GM21360 (cell line): ENCODE results near the gene IRS1.

ENCODE experiments used
- ATAC-seq: cut with Tn5 transposase; IDR thresholded peaks from one replicate; pipeline ENCODE4 v1.9.1; 2021; ENCODE audit warnings: mild to moderate bottlenecking, moderate library complexity; ENCODE audit not compliant: unreplicated experiment

IRS1 gene

DNA sequence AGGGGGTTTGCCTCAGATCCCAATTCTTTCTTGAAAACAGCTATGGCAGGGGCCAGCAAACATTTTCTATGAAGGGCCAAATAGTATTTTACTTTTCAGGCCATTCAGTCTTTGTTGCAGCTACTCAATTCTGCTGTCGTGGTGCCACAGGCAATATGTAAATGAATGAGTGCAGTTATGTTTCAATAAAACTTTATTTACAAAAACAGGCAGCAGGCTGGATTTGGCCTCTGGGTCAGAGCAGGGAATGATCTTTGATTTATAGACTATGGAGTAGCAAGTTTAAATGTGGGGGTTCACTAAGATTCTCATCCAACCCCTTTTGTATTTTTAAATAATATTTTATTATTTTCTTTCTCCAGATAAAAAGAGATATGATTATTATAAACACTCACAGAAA, 72.4 kb downstream of the IRS1 start:
- no peak for ATAC-seq

DNA sequence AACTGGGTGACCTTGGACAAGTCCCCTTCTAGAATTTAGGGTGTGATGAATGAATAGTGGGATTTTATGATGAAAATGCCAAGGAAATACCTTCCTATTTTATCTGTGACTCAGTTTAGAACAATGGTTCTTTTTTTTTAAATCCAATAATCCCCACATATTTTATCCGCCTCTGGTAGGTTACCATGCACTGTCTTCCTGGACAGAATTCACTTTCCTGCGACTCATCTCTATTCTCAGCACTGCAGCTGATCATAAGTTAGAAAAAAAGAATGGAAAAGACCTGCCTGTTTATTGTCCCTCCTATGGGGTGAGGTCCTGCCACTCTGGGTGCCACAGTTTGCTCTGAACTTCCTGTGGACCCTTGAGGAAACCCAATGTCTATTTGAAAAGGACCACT, 73.1 kb downstream of the IRS1 start:
- no peak for ATAC-seq

DNA sequence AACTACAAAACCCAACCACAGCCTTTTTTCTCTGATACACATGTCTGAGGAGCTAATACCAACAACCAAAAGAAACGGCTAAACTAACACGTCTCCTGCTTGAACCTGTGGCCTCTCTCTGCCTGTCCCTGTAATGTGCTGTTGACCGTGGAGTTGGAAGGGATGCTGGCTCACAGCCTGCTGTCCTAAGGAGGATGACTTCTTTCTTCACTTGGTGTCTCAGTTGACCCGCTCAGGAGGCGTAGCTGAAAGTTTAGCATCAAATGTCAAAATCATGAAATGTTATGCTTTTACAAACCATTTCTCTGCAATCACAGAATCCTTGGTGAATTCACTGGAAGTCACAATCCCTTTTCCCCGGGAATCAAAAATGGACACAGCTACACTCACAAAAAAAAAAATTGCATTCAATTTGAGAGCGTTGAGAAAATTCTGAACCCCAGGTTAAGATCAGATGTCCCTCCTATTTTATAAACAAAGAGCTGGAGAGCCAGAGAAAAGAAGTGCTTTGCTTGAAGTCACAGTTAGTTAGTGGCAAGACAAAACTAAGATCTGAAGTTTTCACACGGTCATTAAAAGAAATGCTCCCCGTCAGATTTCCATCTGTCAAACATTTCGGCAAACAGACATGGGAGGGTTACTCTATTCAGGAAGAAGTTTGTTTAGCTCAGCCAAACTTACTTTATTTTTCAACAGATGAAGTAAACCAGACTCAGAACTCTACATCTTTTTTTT, 74.3 kb downstream of the IRS1 start:
- no peak for ATAC-seq

DNA sequence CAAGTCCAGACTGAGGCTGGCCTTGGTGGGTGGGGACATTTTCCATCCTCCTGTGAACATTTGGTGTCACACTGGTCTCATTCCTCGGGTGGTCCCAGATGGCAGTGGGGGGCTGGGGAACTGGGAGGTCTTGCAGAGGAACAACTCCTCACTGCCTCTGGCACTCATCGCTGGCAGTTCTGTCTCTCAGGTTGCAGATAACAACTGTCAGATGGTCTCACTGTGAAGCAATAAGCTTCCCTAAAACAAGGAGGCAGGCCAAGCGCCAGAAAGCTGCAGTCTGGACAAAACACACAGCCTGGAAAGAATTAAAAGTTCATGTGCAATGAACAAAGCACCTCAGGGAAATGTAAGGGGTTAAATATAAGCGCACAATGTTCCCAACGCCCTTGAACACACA, 78.1 kb downstream of the IRS1 start:
- no peak for ATAC-seq

DNA sequence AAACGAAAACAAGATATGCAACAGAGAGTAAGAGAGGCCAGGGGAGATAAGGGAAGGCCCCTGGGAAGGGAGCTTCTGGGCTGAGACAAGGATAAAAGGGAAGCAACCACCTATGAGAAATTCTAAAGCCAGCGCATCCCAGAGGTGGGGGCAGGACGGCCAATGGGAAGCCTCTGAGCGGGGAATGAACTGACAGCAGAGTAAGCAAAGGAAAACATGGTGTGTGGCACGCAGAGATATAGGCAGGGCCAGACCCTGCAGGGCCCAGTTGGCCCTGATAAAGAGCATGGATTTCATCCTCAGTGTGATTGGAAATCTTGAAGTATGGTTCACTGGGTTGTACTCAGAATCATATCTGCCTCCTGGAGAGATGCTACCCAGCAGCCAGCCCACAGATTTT, 78.7 kb downstream of the IRS1 start:
- no peak for ATAC-seq

DNA sequence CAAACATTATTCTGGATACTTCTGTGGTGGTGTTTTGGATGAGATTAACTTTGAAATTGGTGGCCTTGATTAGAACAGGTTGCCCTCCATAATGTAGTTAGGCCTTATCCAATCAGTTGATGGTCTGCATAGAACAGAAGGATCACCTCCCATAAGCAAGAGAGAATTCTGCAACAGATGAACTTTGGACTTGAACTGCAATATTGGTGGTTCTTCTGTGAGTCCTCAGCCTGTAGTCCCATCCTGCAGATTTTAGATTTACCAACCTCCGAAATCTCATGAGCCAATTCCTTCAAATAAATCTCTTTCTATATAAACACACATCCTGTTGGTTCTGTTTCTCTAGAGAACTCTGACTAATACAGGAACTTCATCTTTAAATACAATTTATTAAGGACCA, 81.9 kb downstream of the IRS1 start:
- ATAC-seq = no peak

DNA sequence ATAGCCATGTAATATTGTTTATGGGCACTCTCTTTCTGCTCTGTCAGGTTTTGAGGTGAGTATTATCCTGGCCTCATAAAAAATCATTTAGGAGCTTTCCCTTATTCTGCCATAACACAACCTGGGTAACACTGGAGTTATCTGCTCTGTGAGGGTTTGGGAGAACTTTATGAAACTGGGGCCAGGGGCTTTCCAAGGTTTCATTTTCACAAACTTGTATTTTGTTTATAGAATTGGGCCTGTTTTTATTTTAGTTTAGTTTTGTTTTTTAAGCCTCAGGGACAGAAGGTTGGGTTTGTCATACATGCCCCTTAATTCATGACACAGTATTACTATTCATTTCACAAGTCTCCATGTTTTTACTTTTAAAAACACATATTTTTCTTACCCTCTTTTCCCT, 83.5 kb downstream of the IRS1 start:
- ATAC-seq = peak; percentile 75

DNA sequence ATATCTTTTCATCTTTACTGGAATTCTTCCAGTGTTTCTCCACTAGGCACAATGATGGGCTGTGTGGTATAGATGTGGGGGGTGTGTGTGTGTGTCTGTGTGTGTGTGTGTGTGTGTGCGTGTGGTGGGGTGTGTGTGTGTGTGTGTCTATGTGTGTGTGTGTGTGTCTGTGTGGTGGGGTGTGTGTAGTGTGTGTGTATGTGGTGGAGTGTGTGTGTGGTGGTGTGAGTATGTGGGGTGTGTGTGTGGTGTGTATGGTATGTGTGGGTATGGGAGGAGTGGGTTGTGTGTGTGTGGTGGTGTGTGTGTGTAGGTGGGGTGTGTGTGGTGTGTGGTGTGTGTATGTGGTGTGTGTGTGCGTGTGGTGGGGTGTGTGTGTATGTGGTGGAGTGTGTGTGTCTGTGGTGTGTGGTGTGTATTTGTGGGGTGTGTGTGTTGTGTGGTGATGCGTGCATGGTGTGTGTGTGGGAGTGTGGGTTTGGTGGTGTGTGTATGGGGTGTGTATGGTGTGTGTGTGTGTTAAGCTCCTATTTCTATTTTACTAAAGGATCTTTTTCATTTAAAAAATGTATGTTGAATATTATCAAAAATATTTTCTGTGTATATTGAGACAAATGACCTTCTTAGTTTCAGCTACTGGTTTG, 84.2 kb downstream of the IRS1 start:
- no peak for ATAC-seq

DNA sequence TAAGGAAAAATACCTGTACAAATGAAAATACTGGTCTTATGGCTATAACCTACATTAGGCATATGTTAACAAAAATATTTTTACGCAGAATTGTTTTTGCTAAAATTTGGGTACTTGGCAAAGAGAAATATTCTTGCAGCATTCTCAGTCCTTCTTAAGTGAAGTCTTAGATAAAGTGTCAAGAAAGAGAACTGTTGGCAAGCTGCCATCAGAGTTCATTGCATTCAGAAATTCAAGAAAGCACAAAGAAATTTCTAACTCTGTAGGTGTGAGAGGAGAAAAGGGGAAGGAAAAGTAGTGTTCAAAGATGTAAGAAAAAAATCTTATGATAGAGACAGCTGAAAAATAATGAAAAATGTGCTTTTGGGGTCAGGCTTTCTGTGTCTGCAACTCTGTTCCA, 86.7 kb downstream of the IRS1 start:
- no peak for ATAC-seq

DNA sequence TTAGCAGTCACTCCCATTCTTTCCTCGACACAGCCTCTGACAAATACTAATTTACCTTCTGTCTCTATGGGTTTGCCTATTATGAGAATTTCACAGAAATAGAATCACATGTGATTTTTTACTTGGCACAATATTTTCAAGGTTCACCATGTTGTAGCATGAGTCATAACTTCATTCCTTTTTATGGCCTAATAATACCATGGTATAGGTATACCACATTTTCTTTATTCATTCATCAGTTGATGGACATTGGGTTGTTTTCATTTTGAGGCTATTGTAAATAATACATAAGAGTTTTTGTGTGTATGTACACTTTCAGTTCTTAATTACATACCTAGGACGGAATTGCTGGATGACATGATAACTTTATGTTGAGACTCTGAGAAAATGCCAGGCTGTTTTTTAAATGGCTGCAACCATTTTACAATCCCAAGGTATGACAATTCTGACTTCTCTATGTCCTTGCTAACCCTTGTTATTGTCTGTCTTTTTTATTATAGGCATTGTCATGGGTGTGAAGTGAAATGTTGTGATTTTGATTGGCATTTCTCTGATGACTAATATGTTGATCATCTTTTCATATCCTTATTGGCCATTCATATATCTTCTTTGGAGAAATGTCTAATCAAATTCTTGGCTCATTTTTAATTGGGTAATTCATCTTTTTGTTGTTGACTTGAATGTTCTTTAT, 87.9 kb downstream of the IRS1 start:
- no peak for ATAC-seq

DNA sequence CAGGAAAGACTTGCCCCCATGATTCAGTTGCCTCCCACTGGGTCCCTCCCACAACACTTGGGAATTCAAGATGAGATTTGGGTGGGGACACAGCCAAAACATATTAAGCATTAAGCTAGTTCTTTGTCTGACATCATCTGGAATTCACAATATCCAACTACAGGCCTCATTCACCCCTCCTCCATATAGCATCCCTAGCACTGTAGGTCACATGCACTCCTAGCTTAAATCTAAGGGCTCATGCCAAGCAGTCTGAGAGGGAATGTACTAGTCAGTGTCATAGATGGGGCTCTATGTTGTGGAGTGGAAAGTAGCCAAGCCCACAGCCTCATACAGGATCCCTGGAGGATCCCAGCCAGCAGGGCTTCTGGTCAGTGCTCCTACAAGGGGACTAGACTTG, 92.1 kb downstream of the IRS1 start:
- ATAC-seq = no peak

DNA sequence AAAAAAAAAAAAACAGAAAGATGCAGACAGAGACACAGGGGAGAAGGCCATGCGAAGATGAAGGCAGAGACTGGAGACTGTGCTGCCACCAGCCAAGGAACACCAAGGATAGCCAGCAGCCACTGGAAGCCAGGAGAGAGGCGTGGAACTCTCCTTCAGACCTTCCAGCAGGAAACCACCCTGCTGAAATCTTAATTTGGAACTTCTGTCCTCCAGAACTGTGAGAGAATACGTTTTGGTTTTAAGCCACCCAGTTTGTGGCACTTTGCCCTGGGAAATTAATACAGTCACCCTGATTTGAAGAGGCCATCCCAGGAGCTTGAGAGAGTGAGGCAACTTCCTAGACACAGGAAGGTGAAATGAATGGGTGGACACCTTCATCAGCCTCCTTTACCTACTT, 93.7 kb downstream of the IRS1 start:
- no peak for ATAC-seq

DNA sequence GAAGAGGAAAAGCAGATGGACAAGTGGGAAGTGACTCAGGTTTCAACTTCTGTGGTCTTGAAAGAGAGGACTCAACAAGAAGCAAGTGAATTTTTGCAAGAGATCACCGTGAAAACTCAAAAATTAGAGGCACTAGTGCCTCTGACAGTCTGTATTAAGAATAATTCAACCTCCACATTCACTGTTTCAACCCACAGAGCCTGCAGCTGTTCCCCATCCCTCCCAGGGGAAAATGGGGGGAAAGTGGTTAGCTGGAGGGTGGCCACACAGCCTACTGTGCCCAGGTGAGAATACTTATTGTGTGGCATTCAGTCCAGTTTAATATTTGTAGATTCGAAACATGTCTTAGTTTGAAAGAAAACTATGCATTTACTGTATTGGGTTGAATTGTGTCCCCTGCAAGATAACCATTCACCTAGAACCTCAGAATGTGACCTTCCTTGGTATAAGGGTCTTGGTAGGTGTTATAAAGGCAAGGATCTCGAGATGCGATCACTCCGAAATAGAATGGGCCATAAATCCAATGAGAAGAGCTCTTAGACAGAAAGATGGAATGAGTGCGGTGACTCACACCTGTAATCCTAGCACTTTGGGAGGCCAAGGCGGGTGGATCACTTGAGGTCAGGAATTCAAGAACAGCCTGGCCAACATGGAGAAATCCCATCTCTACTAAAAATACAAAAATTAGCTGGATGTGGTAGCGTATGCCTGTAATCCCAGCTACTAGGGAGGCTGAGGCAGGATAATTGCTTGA, 94.3 kb downstream of the IRS1 start:
- no peak for ATAC-seq

DNA sequence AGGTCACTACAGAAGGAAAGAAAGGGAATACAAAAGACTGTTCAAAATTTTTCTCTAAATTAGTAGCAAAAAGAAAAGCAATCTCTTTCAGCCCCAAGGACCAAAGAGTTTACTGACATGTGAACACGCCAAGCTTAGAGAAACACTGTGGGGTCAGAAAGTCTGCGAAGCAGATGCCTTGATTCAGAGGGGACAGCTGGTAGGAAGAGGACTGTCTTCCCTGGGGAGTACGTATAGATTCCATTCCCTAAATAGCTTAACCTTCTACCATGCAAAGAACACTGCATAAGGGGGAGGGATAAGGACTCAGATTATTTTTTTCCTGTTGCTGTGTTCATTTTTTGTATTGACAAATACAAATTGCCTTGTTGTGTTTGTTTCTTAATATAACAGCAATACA, 96.1 kb downstream of the IRS1 start:
- no peak for ATAC-seq

DNA sequence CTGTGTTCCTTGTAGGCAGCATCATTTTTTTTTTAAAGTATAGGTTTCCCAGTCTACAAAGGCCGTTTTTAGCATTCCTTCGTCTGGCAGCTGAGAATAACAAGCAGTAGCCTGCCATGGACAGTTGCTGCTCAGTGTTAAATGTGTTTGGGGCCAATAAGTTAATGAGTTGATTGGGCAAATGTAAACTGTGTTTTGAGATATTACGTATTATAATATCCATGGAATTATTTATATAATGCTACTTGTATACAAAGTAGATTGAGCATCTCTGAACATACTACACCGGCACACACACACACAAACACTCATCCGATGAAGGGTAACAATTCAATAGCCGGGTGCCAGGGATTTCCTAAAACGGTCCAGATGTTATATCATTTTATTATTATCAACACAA, 97.2 kb downstream of the IRS1 start:
- no peak for ATAC-seq

DNA sequence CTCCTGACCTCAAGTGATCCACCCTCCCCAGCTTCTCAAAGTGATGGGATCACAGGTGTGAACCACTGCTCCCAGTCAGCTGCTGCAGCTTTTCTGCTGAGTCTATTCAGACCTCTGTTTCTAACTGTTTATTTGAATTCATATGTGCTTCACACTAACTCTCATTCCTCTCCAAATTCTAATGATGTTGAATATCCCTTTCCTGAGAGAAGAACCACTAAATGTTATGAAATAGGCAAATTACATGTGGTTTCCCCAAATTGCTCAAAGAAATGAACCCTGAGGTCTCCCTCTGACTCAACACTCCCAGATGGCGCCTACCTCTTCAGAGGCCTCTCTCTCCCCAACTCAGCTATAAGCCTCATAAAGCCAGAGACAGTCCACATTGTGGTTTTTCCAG, 98.6 kb downstream of the IRS1 start:
- ATAC-seq = peak; percentile 83

DNA sequence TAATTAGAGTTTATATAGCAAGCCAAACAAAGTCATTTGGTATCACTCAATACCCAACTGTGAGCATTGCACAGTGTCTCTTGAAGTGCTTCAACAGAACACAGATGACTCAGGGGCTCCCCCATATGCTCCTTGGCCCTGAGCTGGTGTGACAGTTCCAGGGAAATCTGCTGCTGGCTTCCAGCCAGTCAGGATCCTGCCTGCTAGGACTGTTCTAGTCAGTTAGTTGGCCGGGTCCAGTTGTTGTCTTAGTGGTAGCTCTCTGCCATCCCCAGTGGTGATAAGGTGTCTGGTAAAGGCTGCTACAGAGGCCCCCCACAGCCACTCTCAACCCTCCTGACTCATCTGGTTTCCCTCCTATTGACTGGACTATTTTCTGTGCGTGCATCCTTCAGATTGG, 100.3 kb downstream of the IRS1 start:
- no peak for ATAC-seq

DNA sequence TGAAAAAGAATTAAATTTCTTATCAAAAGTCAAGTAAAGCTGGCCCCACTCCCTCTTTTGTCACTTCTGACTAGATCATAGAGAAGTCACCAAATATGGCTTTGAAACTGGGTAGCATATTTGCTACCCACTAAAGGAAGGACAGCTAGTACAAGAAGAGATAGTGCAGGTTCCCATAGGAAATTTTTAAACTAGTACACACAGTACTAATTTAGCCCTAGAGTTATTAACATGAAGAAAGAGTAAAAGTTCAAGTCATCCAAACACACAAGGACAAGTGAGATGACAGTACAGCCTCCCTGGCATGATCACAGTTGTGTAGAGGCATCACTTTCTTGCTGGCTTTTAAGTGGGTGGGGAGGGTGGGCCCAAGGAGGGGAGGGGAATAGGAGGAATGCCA, 100.9 kb downstream of the IRS1 start:
- ATAC-seq = no peak

DNA sequence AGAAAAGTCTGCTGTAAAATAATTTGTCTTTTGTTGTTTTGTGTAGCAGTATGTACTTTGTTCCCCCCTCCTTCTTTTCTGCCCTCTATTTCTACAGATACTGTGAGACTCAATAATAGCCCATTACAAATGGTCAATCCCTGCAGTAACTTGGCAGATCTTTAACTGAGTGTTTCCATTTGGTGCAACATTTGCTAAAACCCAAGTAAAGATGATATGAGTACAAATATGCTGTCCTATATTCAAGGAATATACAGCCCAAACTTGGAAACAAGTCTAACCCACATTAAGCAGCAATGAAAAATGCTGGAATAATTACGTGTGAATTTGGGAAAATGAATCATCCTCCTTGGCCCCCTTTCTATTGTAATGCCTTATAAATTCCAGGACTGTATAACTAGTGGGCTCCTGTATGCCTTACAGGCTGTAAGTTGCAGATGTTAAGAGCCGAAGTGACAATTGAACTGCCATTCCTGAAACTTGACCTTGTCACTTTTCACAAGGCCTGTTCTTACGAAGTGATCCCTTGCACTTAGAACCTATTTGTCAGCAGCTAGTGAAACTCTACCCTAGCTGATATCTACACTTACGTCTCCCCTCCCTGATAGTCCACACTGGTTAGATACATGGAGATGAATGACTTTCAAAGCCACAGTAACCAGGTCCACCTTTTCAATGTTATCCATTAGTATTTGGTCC, 104.9 kb downstream of the IRS1 start:
- no peak for ATAC-seq

DNA sequence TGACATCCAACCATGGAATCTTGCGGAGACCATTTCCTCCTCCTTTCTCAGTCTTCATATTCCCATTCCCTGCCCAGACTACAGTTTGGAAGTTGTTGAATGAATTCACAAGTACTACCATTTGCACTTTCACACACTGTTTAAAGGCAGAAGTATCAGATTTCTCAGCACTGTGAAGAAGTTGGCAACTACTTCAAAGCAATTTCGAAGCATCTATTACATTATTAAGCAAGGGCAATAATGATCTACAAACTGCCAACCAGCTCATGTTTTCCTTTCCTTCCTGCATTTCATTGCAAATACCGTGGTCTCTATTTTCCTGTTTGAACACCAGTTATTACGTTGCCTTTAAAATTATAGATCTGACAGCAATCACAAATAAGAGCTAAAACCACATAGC, 105.5 kb downstream of the IRS1 start:
- no peak for ATAC-seq

DNA sequence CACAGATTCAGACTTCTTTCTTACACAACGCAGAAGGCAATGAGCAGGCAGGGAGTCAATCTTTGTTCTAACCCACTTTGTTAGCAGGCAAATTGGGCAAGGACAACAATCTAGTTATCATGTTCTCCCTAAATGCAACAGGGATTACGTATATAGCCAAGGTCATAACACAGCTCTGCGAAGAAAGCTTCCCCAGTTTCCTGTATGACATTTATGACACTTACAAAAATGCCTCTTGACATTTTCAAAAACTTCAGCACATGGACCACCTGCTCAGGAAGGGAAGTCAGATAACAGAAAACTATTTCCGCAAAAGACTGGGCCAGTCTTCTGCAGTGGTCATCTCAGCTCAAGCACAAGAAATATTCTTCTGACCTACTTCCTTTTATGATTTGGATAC, 106.1 kb downstream of the IRS1 start:
- no peak for ATAC-seq
